GM19455 (cell line): ENCODE data around the gene HES2.
"Not testable (repeated sequence)": the region's sequence is repeated elsewhere in the genome, so short reads cannot be mapped to it uniquely, and the experiment has no call there.

Experiments used
- ATAC-seq: cut with Tn5 transposase; IDR thresholded peaks from one replicate; pipeline ENCODE4 v1.9.1; 2021; ENCODE audit not compliant: unreplicated experiment

HES2 gene

DNA sequence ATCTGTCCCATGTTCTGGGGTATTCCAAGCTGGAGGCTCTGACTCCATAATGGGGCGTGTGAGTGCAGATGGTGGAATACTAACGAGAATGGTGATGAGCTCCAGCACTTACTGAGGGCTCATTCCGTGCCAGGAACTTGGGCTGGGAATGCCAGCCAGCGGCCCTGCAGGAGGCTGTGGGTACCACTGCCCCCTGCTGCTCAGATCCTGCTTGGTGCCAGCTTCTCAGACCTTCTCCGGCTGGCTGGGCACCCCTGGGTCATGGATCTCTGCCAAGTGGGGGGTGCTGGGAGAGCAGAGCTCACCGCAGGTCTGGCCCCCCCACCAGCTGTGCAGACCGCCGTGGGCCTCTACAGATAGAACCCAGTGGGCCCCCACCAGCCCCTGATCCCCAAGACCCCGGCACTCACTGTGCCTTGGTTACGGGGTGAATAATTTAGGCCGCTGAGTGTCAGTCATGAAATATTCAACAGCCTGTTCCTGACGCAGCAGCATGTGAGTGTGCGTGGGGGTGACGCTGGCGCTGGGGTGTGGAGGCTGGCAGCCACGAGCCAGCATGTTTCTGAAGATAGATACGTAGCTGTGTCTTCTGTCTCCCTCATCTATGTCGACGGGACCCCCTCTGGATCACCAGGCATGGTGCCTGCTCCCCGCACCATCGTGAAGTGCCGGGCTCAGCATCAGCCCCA lies 17.4 kb upstream of the HES2 start:
- ATAC-seq, result not testable (repeated sequence)

DNA sequence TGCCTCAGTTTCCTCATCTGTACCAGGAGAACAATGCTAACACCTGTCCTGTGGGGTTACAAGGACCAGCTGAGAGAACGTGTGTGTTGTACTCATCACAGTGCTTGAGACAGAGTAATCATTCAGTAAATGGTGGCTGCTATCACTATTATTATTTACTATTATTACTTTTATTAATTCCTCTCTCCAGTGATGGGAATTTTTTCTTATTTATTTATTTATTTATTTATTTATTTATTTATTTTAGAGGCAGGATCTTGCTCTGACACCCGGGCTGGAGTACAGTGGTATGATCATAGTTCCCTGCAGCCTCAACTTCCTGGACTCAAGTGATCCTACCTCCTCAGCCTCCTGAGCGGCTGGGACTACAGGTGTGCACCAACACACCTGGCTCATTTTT lies 16.6 kb upstream of the HES2 start:
- not testable (repeated sequence) for ATAC-seq

DNA sequence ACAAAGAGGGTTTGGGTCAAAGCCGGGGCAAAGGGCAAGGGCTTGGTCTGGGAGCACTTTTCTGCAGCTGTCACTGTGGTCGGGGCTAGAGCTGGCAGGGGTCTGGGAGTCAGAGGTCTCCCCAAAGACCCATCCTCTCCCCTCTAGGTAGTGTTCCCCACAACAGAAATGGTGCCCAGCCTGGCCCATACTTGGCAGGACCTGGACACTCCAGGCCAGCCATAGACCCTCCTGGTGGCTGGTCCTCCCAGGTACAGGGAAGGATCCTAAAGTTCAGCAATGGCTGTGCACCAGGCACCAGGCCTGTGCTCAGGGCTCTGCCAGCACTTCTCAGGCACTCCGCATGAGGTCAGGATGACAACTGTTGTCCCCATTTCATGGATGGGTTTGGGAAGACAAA lies 15.8 kb upstream of the HES2 start:
- no peak for ATAC-seq

DNA sequence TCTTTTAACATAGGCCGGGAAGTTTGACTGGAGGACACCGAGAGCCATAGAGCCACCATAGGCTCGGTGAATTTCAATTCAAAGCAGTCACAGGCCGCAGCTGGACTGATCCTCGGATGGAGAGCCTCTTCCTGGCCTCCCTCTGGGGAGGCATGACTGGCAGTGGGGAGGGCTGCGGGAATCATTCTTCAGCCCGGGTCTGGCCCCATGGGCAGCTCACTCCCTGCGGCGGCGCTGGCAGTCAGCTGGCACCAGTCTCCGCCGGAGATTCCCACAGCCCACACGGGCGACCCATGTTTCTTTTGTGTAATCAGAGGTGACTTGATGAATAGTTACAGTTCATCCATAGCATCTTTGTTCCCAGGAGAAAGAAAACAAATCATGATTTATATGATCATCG lies 15.4 kb upstream of the HES2 start:
- no peak for ATAC-seq

DNA sequence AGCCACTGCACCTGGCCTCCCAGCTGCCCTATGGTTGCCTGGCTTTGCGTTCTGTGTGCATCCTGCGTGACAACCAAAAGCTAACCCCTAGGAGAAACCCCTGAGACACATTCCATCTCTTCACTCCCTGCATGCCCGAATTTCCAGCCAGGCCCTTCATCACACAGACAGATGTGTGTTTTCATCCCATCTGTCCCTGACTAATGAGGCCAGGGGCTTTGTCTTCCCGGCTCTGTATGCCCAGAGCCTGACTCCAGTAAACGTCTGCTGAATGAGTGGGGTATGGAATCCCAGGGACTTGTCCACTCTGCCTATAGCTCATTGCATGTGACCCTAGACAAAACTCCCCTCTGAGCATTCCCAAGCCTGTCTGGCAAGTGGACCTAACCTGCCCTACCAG lies 14.5 kb upstream of the HES2 start:
- no peak for ATAC-seq

DNA sequence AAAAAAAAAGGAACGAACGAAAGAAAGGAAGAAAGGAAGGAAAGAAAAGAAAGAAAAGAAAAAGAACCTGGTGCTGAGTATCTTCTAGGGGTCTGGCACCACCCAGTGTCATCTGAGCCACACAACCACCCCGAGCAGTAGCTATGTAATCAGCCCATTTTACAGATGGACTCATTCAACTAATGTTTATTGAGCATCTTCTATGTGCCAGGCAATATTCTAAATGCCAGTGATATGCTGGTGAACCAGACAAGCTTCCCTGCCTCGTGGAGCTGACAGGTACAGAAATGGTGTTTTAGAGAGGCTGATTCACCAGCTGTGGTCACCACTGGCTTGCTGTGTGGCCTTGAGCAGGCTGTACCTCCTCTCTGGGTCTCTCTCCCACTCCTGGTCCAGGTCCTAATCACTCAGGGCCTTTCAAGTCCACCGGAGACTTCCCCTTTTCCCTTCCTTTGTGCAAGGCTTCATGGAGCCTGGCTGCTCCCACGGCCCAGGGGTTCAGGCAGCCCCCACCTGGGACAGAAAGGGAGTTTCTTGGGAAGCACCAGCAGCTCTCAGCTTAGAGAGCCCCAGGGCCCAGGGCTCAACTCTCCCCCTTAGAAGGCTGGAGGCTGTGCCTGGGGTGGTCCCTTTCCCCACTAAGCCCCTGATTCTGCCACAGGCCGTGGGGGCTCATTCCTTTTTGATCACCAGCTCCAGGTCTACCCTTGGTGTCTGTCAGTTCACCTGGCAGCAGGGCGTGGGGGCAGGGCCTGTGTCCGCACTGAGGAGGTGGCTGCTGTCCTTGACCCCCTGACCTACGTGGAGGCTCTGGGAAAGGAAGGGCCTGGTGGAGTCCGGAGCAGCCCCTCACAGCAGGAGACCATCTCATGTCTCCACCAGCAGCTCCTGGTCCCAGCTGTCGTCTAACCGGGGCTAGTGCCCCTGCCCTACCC lies 12.2 kb upstream of the HES2 start:
- ATAC-seq, result not testable (repeated sequence)

DNA sequence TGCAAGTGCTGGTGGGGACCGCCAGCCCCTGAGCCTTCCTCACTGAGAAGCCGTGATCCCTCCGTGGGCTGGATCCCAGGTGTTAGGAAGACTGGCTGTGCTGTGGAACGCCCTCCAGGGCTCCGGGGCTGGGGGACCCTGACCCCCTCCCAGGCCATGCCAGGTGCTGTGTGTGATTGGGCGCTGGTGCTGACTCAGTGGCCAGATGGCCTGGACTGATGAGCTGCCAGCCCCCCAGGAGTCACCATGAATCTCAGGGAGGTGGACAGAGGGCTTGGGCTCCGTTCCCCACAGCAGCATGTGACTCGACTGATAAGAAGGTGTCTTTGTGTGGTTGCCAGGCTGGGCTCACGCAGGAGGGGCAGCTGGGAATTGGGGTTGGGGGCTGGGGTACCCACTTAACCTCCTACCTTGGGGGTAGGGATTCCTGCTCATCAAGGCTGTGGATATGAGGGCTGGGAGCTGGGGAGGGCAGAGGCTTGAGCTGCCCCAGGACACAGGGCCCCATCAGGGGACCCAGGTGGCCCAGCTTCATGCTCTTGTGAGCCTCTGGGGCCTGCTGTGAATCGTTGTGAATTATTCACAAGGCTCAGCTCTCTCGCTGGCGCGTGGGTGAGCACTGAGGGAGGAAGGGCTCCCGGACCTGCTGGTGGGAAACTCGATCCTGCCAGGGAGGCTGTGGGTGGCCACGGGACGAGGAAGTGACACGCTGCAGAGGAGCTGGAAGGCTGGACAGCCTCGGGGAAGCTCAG lies 10.1 kb upstream of the HES2 start:
- not testable (repeated sequence) for ATAC-seq

DNA sequence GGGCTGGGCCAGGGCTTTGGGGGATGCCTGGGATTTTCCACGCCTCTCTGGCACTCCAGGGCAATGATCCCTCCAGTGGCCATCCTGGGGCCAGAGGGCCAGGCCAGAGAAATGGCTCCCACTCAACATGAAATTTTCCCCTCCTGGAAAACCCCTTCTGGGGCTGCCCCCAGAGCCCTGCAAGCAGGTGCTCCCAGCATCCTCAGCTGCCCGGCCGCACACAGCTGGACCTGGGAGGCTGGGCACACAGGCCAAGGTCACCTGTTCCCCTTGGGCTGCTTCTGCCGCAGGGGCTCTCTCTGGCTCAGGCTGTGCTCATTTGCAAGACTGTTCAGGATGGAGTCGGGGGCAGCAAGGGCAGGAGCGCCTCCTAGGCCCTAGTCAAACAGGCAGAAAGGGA lies 8.7 kb upstream of the HES2 start:
- ATAC-seq, result not testable (repeated sequence)

DNA sequence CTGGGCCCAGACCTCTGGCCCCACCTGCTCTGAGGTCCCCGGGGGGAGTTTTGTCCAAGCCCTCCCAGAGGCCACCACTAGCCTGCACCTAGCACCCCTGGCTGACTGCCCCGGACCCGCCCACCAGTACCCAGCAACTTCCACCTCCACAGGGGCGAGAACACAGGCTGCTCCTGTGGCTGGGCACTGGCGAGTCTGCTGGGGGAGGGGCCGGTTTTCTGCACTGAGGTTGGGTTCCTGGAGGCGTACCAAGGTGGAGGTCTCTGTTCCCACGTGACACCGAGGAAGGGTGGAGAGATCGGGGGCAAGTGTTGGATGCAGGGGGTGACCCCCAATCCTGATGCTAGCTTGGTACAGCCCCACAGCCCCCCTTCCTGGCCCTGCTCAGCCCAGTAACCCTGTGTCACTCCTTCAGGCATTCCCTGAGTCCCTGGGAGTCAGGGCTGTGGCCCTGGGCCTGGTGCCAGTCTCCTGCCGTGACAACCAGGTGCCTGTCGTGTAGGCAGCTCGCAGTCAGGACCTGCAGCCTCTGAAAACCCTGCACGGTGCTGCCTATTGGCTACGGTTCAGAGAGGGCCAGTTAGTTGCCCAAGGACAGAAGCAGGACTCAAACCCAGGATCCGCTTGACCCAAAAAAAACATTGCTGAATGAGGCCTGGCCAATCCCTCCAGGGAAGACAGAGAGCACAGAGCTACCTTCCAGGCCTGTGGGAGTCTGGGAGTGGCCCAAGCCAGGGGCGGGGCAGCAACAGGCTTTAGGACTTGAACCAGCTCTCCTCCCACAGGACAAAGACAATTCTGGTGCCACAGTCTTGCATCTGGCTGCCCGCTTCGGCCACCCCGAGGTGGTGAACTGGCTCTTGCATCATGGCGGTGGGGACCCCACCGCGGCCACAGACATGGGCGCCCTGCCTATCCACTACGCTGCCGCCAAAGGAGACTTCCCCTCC lies 8.0 kb upstream of the HES2 start:
- no peak for ATAC-seq

DNA sequence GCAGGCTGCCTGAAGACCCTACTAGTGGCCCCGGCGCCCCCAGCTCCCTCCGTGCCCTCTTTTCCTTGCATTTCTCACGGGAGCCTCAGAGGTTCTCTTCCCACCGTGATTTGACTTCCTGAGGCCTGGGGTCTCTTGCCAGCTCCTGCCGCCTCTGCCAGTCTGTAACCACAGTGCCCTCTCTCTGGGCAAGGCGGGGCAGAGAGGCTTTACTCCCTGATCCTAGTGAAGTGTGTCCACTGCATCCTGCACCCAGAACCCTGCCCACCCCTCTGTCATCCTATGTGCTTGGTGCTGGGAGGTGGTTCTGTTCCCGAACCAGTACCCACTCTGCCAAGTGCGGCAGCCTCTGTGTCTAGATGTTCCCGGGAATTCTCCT lies 7.2 kb upstream of the HES2 start:
- no peak for ATAC-seq

DNA sequence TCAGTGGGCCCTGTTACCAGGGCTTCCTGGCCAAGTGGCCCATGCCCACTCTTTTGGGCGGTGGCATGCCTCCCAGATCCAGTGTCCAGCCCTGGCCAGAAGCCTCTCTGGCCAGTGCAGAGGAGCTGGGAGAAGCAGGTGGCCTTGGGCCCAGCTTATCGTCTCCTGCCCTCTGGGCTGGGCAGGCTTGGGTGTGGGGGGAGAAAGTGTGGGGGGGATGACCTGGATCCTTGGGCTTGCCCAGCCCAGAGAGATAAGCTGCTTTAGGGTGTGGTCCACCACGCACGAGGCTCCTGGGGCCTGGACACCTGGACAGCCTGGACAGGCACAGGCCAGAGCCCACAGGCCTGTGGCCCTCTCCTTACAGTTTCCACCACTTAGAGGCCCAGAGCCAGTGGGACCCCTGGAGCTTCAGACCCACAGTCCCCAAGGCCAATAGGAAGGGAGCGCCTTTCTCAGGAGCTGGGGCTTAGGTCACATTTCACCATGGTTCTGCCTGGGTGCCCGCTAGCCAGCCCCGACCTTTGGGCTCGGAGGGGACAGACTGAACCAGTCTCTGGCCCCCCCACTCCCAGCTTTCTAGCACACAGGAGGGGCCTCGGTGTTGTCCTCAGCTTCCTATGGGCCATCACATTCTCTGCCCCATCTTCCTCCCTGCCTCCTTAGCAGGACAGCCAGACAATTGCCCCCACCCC lies 6.7 kb upstream of the HES2 start:
- no peak for ATAC-seq

DNA sequence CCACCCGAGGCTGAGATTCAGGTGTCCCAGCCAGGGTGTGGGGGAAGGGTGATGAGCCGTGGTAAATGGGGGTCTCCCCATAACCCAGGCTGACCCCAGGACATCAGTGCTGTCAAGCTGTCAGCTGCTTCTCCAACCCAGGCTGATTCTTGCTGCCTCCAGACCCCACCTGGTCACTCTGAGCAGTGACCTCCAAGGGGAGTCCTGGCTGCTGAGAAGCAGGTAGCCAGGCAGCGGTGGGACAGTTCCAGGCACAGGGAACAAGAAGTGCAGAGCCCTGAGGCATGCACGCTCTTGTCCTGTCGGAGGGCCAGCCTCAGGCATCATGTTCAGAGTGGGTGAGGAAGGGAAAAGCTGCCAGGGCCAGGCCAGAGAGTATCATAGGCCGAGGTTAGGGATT lies 5.9 kb upstream of the HES2 start:
- ATAC-seq, result no peak

DNA sequence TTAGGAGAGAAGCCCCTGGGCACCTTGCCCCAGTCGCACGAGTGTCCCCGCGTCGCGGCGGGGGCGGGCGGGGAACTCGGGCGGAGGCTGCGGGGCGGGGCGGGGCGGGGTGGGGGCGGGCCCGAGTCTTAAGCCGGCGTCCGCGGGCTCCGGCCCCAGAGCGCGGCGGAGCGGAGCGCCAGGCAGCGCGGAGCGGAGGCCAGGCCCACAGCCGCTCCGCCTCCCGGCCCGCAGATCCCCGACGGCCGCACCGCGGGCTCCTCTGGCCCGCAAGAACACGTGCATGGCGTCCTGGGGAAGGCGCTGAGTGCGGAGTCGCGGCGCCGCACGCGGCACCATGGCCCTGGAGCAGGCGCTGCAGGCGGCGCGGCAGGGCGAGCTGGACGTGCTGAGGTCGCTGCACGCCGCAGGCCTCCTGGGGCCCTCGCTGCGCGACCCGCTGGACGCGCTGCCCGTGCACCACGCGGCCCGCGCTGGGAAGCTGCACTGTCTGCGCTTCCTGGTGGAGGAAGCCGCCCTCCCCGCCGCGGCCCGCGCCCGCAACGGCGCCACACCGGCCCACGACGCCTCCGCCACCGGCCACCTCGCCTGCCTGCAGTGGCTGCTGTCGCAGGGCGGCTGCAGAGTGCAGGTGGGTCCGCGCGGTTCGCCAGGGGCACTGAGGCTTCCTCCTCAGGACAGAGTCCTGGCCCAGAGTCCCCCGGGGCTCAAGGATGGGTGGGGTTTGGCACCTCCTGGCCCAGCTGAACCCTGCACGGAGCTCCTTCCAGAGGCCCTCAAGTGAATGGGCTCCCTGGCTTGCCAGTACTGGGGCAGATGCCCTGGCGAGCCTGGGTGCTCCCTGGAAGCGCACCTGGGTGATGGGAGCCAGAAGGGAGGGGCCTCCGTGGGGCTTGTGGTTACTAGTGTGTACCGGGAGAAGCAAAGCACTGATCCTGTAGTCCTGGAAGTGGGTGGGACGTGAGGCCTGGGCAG lies 5.2 kb upstream of the HES2 start, which contains the start of gene ESPN:
ESPN (plus strand) TSS at position 158 of the 975 bp plus-strand sequence; CDS start at position 338, 180 bp downstream.
- ATAC-seq, result no peak

DNA sequence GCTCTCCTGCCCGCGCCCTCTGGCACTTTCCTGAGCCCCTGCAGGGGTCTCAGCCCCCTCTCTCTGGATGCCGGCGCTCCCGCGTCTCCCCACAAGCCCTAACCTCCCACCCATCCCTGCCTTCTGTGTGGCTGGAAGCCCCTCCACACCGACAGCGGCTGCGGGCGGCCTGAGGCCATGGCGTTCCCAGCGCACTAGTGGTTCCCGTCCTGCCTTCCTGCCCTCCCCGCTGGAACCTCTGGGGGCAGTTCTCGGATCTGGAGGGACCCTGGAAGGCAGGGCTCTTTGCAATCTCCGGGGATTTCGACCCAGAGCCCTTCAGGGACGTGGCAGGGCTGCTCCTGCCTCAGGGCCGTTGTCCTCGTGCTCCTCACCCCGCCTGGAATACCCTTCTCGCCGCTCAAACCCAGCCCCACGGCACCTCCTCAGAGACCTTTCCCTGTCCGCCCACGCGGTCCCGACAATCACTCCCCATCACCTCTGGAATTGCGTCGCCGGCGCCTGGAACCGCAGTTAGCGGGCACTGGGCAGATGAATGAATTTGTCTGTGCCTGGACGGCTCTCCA lies 4.4 kb upstream of the HES2 start:
- no peak for ATAC-seq

DNA sequence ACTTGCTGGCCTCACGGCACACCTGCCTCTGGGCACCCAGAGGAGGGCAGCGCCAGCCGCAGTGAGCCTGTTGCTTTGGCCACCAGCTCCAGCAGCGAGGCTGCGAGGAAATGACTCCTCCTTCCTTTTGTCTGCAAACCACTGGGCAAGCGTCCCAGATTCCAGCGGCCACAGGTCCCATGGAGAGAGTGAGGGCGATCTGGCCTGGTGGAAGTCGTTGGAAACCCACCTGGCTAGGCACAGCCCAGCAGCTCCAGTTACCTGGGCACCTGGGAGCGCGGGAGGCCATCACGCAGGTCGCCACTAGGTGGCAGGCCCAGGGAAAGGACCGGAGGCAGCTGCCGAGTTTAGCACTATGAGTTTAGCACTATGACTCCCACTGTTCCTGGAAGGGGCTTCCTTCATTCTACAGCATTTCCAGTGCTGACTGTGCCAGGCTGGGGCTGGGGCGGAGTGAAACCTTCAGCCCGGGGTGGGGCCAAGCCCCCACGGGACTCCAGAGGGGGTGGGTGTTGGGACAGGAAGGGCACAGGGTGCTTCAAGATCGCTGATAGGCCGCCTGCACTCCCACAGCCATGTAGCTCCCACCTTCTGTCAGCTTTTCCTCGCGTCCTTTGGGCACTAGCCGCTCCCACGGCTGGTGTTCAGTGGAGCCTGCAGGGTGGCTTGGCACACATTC lies 3.7 kb upstream of the HES2 start:
- no peak for ATAC-seq

DNA sequence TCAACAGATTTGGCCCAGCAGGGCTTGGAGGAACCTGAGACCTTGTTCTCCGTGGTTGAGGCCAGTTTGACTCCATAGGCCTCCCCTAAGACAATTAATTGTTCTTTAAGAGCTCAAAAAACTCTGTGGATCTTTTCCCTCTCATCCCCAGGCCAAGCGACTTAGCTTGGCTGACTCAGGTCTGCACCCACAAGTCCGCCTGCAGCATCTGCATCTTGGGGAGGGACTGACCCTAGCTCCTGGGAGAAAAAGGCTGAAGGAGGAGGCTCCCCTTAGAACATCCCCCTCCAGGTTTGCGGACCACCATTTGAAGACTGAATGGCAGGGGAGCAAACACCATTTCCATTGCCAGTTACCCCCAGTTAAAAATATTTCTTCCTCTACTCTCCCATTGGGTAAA lies 1.5 kb upstream of the HES2 start:
- no peak for ATAC-seq

DNA sequence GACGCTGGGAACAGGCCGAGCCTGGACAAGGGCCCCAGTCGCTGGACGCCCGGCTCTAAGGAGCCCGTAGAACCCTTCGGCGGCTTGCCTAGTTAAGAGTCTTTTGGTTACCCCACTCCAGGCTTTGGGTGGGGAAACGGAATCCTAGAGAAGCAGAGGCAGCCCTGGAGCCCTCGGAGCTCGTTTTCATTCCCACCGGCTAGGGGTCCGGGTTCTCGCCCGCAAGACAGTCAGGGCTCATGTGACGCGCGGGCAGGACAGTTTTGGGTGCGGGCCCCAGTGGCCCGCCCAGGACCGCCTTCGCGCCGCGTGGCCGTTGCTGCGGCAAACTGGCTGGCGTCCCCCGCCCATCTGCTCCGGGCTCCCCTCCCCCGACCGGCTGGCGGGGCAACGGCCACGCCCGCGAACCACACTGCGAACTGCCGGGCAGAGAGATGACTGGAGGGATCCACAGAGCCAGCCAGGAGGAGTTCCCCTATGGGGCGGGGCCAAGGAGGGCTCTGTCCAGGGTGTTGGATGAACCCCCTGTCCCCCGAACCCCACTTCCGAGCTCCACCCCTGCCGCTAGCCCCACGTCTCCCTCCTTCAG lies 829 bp upstream of the HES2 start:
- ATAC-seq, result no peak
